Adrenal gland (tissue), 12 donors: ENCODE results near the gene PSMA5. TPM values are rescaled to one million over a fixed set of nuclear protein-coding genes. Genes with fewer than 3 reads are reported as not detected.

Source experiments
- DNase-seq, 7 donors: peaks; one replicate each; pipeline ENCODE4 v3.0.0-alpha.2; 2019 to 2020
- H3K27ac ChIP-seq, 5 donors: fragments of 200-600 bp; sonication (generic) in 4 of 5; 1 replicate in 3 of 5; 2 replicates in 2 of 5; pipeline versions ENCODE4 v1.5.1 to v1.8.0; 2016 to 2020; ENCODE audit warnings: mild to moderate bottlenecking in 1 of 5
- H3K27me3 ChIP-seq: fragments of 200-600 bp; 2 replicates; pipeline ENCODE4 v1.8.0; 2021
- H3K36me3 ChIP-seq, 2 donors: fragments of 200-600 bp; replicated peaks in 1 of 2; 1 replicate in 1 of 2; 2 replicates in 1 of 2; pipeline versions ENCODE4 v1.5.1 to v1.8.0; 2018 to 2022
- H3K4me1 ChIP-seq, 2 donors: fragments of 200-600 bp; replicated peaks in 1 of 2; 1 replicate in 1 of 2; 2 replicates in 1 of 2; pipeline versions ENCODE4 v1.5.1 to v1.8.0; 2018 to 2021
- H3K4me3 ChIP-seq, 4 donors: fragments of 200-600 bp; sonication (generic) in 3 of 4; one replicate each; pipeline ENCODE4 v1.5.1; 2016 to 2018
- H3K9me3 ChIP-seq, 3 donors: fragments of 200-600 bp; sonication (generic) in 1 of 3; replicated peaks in 1 of 3; 1 replicate in 2 of 3; 2 replicates in 1 of 3; pipeline versions ENCODE4 v1.5.1 to v1.8.0; 2016 to 2021
- POLR2A ChIP-seq, 2 donors: fragments of 450-650 bp; IDR thresholded peaks; one replicate each; pipeline ENCODE4 v1.6.1; 2017; ENCODE audit warnings: antibody characterized with exemption in 2 of 2, mild to moderate bottlenecking in 2 of 2, moderate library complexity in 1 of 2
- WGBS, 4 donors: extraction: QIAGEN DNeasy Blood & Tissue Kit in 2 of 4; methylation state at CpG; one replicate each; pipeline versions ENCODE4 v1.1.5 to v1.1.7; 2013 to 2017; 5-methylcytosine and 5-hydroxymethylcytosine counted together
- intact Hi-C, 2 donors: fragments of 100-400 bp; cut with DNase I; formaldehyde crosslinking; loops; one replicate each; pipeline versions ENCODE4 v1.14.1 to v1.15.0; 2022 to 2023
- polyA plus RNA-seq, 3 donors: library from polyadenylated mRNA; stranded (reverse); fragments of 200-250 nt in 2 of 3; fragments of 350-450 nt in 1 of 3; fragmentation: Illumina TruSeq in 1 of 3; extraction: RNeasy Lipid Tissue Mini Kit (QIAGEN cat#74804) in 1 of 3; gene quantifications; one replicate each; pipeline ENCODE4 v1.2.3, GENCODE V29; 2013 to 2014
- total RNA-seq, 9 donors: library from RNA; depleted of rRNA in 4 of 9; stranded (reverse); fragments of >200 nt in 4 of 9; fragments of 120-200 nt in 1 of 9; fragmentation: NEBNext Ultra II Directional in 1 of 9; extraction: Animal tissue kit (Norgen Biotek cat#: 25700) in 1 of 9; gene quantifications; one replicate each; pipeline versions ENCODE4 v1.1.0 to v1.2.4, GENCODE V29; 2013 to 2023
- TF ChIP-seq, protein P1 (sequence below), 6 experiments: fragments of 450-650 bp in 4 of 6; fragments of 200-600 bp in 2 of 6; sonication (generic) in 1 of 6; IDR thresholded peaks; 1 replicate in 5 of 6; 2 replicates in 1 of 6; pipeline versions ENCODE4 v1.5.1 to v1.8.0; 2016 to 2021; ENCODE audit warnings: antibody characterized with exemption in 6 of 6, mild to moderate bottlenecking in 2 of 6, moderate library complexity in 1 of 6
- donor health status: healthy with polysubstance abuse.
- donor health status: Bipolar disorder and iron deficiency.
- donor health status: DM: yes; HTN: yes; CAD: no.
- donor health status: DM: no; HTN: no; CAD: no.
- donor health status: DM: no; HTN: no; CAD: no.
- donor health status: DM: yes; HTN: yes; CAD: no.

Gene PSMA5
- total and polyA plus RNA-seq, 12 donors, result 22.8 to 187 (median 63.4) TPM

DNA sequence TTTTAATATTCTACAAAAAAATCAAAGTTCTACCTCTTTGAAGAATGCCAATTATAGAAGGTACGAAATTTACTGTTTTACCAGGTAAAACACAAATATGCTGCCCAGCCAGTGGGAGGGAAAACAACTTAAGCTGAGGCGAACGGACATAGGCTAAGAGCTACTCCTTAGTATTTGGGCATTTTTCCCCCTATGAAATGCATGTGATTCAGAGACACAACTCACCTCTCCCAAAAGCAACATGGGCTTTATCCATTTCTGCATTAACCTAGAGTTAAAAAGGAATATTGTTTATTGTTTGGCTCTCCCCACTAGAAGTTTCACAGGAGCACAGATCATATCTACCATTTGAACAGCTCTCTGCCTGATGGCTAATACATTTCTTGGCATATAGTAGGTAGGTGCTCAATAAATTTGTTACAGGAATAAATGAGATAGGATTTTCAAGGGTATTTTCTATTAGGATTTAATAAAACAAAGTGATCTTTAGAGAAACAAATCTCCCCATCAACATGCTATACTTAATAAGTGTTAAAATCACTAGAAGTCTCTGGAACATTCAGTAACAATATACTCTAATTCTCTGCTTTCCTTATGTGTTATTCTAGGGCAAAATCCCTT lies 26.1 kb downstream of the PSMA5 start:
- DNase-seq, result no peak
- Histone ChIP-seq H3K9me3 (no peaks in the 10 kb centered on the region), H3K4me3 (no peak overlapping the region), H3K4me1 (peaks cover 0 to 34% of the 10 kb centered on the region in 2 donors), H3K36me3 (peaks cover 0 to 21% of the 10 kb centered on the region in 2 donors), H3K27me3 (no peaks in the 10 kb centered on the region), H3K27ac (no peak overlapping the region)
- TF ChIP-seq, protein P1, sequence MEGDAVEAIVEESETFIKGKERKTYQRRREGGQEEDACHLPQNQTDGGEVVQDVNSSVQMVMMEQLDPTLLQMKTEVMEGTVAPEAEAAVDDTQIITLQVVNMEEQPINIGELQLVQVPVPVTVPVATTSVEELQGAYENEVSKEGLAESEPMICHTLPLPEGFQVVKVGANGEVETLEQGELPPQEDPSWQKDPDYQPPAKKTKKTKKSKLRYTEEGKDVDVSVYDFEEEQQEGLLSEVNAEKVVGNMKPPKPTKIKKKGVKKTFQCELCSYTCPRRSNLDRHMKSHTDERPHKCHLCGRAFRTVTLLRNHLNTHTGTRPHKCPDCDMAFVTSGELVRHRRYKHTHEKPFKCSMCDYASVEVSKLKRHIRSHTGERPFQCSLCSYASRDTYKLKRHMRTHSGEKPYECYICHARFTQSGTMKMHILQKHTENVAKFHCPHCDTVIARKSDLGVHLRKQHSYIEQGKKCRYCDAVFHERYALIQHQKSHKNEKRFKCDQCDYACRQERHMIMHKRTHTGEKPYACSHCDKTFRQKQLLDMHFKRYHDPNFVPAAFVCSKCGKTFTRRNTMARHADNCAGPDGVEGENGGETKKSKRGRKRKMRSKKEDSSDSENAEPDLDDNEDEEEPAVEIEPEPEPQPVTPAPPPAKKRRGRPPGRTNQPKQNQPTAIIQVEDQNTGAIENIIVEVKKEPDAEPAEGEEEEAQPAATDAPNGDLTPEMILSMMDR (IDR thresholded peaks at IDR 0.05), result no peak
- TF ChIP-seq POLR2A (IDR thresholded peaks at IDR 0.05), result no peak
- WGBS, 4 donors, result 85 to 92% (median 90%) methylated on average over 3 of the region's 3 CpGs
- intact Hi-C loops, result loop anchor here in 1 of 2 donors (5.0 kb wide), 1 partner anchor 138 kb away; no protein-coding TSS in a partner anchor

- Histone ChIP-seq H3K9me3 (no peaks in the 10 kb centered on the region), H3K36me3 (peaks cover 0 to 14% of the 10 kb centered on the region in 2 donors), H3K27me3 (no peaks in the 10 kb centered on the region), H3K27ac (no peak overlapping the region), H3K4me3 (no peak overlapping the region), H3K4me1 (peaks cover 0 to 40% of the 10 kb centered on the region in 2 donors)
- WGBS, 4 donors, result 28 to 41% (median 34%) methylated on average over 2 of the region's 2 CpGs
- no peak for TF ChIP-seq POLR2A (IDR thresholded peaks at IDR 0.05)
- TF ChIP-seq, protein P1 (IDR thresholded peaks at IDR 0.05), result peak; percentile 40 to 90 (median 78)
- intact Hi-C loops, result loop anchor here (2.0 to 5.0 kb wide), 3 partner anchors 123 to 137 kb away; no protein-coding TSS in a partner anchor
- DNase-seq, result peak in 2 of 7 donors; percentile 17 to 33
Observed at GRCh38 chr1:109399326-109399957, 26.8 kb downstream of the PSMA5 start.

GRCh38 chr1:109398343-109399225 lies 27.7 kb downstream of the PSMA5 start:
- Histone ChIP-seq H3K4me3 (peak overlapping the region in 2 of 4 donors; percentile 52 to 84), H3K4me1 (peaks cover 0 to 49% of the 10 kb centered on the region in 2 donors), H3K36me3 (peaks cover 0 to 13% of the 10 kb centered on the region in 2 donors), H3K27me3 (no peaks in the 10 kb centered on the region), H3K9me3 (no peaks in the 10 kb centered on the region), H3K27ac (peak overlapping the region in 2 of 5 donors; percentile 18 to 78)
- TF ChIP-seq POLR2A (IDR thresholded peaks at IDR 0.05), result no peak
- DNase-seq, result no peak
- intact Hi-C loops, result loop anchor here (2.0 to 5.0 kb wide), 3 partner anchors 122 to 136 kb away; no protein-coding TSS in a partner anchor
- WGBS, 4 donors, result 48 to 59% (median 54%) methylated on average over 13 to 18 of the region's 18 CpGs

DNA sequence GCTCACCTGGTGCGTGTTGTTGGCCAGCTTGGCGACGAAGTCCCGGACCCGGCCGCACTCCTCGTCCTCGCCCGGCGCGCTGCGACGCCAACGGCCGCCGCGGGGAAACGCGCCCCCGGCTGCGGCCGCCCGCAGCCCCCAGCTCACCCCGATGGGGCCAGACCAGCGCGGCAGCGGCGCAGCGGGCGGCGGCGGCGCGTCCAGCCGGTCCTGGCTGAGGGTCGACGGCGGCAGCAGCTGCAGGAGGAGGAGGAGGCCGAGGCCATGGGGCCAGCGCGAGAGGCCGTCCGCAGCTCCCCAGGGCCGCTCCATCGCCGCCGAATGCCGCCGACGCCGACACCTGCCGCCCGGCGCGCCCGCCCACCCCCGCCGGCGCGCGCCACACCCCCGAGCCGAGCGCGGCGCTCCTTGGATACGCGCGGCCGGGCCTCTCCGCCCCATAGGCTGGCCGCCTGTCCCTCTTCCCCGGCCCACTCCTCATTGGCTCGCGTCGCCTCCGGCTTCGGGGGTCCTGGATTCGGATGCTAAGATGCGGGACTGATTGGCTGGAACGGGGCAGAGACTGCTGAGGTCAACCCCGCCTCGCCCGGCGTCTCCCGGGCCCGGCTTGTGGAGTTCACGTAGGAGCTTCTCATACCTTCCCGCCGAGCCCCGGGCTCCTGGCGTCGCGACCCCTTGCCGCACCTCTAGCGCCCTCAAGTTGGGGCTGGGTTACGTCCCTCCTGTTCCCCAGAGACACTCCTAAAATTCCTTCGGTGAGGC lies 28.5 kb downstream of the PSMA5 start, which contains the start of gene SORT1:
Gene SORT1 (minus strand): TSS at position 338 of the 762 bp plus-strand sequence. CDS start 26 bp downstream, at position 312.
- no peaks in the 10 kb centered on the region for H3K9me3 ChIP-seq
- H3K36me3 ChIP-seq, result peaks cover 0 to 13% of the 10 kb centered on the region in 2 donors
- H3K4me3 ChIP-seq, result peak within 1 kb of the TSS; percentile 26 to 84 (median 41)
- H3K27me3 ChIP-seq, result no peaks in the 10 kb centered on the region
- DNase-seq, result peak; percentile 78 to 93 (median 85)
- TF ChIP-seq POLR2A (IDR thresholded peaks at IDR 0.05), result peak in 1 of 2 donors; percentile 70
- TF ChIP-seq, protein P1 (IDR thresholded peaks at IDR 0.05), result peak in 2 of 6 experiments; percentile 5 to 29
- WGBS, 4 donors, result 0 to 1% (median 1%) methylated on average over 3 to 98 of the region's 98 CpGs
- H3K4me1 ChIP-seq, result peaks cover 8 to 57% of the 10 kb centered on the region in 2 donors
- peak within 1 kb of the TSS in 3 of 5 donors; percentile 17 to 78 (median 18) for H3K27ac ChIP-seq
- intact Hi-C loops, result loop anchor here (2.0 to 5.0 kb wide), 3 partner anchors 121 to 135 kb away; no protein-coding TSS in a partner anchor
